GM20431 (cell line): Measurements from ENCODE around the gene TTC23.

ENCODE experiments used
- in situ Hi-C: fragments of 300-500 bp; cut with MseI, MboI; formaldehyde crosslinking; loops from one replicate; pipeline ENCODE4 v1.15.0; 2020; ENCODE audit warnings: low sequenced_read_pairs; ENCODE audit not compliant: unreplicated experiment

Gene TTC23

GRCh38 chr15:99096894-99097426 lies 152.4 kb downstream of the TTC23 start:
- in situ Hi-C loops: loop anchor here (10.0 kb wide), 1 partner anchor 118 kb away; no protein-coding TSS in a partner anchor

GRCh38 chr15:99096173-99096893 lies 153.0 kb downstream of the TTC23 start:
- in situ Hi-C loops: loop anchor here (10.0 kb wide), 1 partner anchor 118 kb away; no protein-coding TSS in a partner anchor

- in situ Hi-C loops: loop anchor here (10.0 kb wide), 1 partner anchor 119 kb away; no protein-coding TSS in a partner anchor
Observed at GRCh38 chr15:99095626-99096025, 153.8 kb downstream of the TTC23 start.

- in situ Hi-C loops: loop anchor here (10.0 kb wide), 1 partner anchor 122 kb away; no protein-coding TSS in a partner anchor
Observed at GRCh38 chr15:99092554-99093172, 156.7 kb downstream of the TTC23 start.

GRCh38 chr15:99090938-99091337 lies 158.4 kb downstream of the TTC23 start:
- in situ Hi-C loops: loop anchor here (10.0 kb wide), 1 partner anchor 124 kb away; no protein-coding TSS in a partner anchor

GRCh38 chr15:99090011-99090699 lies 159.2 kb downstream of the TTC23 start:
- in situ Hi-C loops: loop anchor here (10.0 kb wide), 1 partner anchor 125 kb away; no protein-coding TSS in a partner anchor

- in situ Hi-C loops: no loop called here
Observed at GRCh38 chr15:99087405-99087943, 161.9 kb downstream of the TTC23 start.

- in situ Hi-C loops: no loop called here
Observed at GRCh38 chr15:99086327-99086667, 163.1 kb downstream of the TTC23 start.
